ENCODE data around the gene NR2C1. TPM values are rescaled to one million over a fixed set of nuclear protein-coding genes. Genes with fewer than 3 reads are reported as not detected.

The NR2C1 gene
- total RNA-seq, 1 donor from 2014 or later = 70.2 TPM

GRCh38 chr12:94983321-94983720 lies 90.1 kb downstream of the NR2C1 start:
- no peak overlapping the region for H3K27ac Mint-ChIP-seq (ENCODE audit: unreplicated experiment)
- no peak for DNase-seq (ENCODE audit: low spot score)
- H3K9me3 Mint-ChIP-seq (ENCODE audit: unreplicated experiment) = no peaks in the 10 kb centered on the region
- peaks cover 3% of the 10 kb centered on the region for H3K4me1 Mint-ChIP-seq (ENCODE audit: unreplicated experiment)
- no peak overlapping the region for H3K4me3 Mint-ChIP-seq (ENCODE audit: unreplicated experiment)
- H3K36me3 Mint-ChIP-seq (ENCODE audit: low read depth, unreplicated experiment) = peaks cover 4% of the 10 kb centered on the region
- H3K27me3 Mint-ChIP-seq (ENCODE audit: unreplicated experiment) = no peaks in the 10 kb centered on the region
- TF ChIP-seq CTCF (IDR thresholded peaks at IDR 0.05; ENCODE audit: unreplicated experiment) = no peak

- Mint-ChIP-seq H3K4me1 (ENCODE audit: unreplicated experiment) (no peaks in the 10 kb centered on the region), H3K4me3 (ENCODE audit: unreplicated experiment) (no peak overlapping the region), H3K27ac (ENCODE audit: unreplicated experiment) (no peak overlapping the region), H3K27me3 (ENCODE audit: unreplicated experiment) (no peaks in the 10 kb centered on the region), H3K9me3 (ENCODE audit: unreplicated experiment) (no peaks in the 10 kb centered on the region), H3K36me3 (ENCODE audit: low read depth, unreplicated experiment) (peaks cover 4% of the 10 kb centered on the region)
- no peak for DNase-seq (ENCODE audit: low spot score)
- TF ChIP-seq CTCF (IDR thresholded peaks at IDR 0.05; ENCODE audit: unreplicated experiment) = no peak
Measured at GRCh38 chr12:94982456-94982855, 91.0 kb downstream of the NR2C1 start.

GRCh38 chr12:94980577-94980976 lies 92.8 kb downstream of the NR2C1 start:
- peaks cover 4% of the 10 kb centered on the region for H3K36me3 Mint-ChIP-seq (ENCODE audit: low read depth, unreplicated experiment)
- H3K4me1 Mint-ChIP-seq (ENCODE audit: unreplicated experiment) = no peaks in the 10 kb centered on the region
- DNase-seq (ENCODE audit: low spot score) = no peak
- H3K27me3 Mint-ChIP-seq (ENCODE audit: unreplicated experiment) = no peaks in the 10 kb centered on the region
- no peak overlapping the region for H3K27ac Mint-ChIP-seq (ENCODE audit: unreplicated experiment)
- no peak overlapping the region for H3K4me3 Mint-ChIP-seq (ENCODE audit: unreplicated experiment)
- no peaks in the 10 kb centered on the region for H3K9me3 Mint-ChIP-seq (ENCODE audit: unreplicated experiment)
- TF ChIP-seq CTCF (IDR thresholded peaks at IDR 0.05; ENCODE audit: unreplicated experiment) = no peak

GRCh38 chr12:94979941-94980340 lies 93.5 kb downstream of the NR2C1 start:
- TF ChIP-seq CTCF (IDR thresholded peaks at IDR 0.05; ENCODE audit: unreplicated experiment) = no peak
- peaks cover 4% of the 10 kb centered on the region for H3K36me3 Mint-ChIP-seq (ENCODE audit: low read depth, unreplicated experiment)
- H3K9me3 Mint-ChIP-seq (ENCODE audit: unreplicated experiment) = no peaks in the 10 kb centered on the region
- H3K27me3 Mint-ChIP-seq (ENCODE audit: unreplicated experiment) = no peaks in the 10 kb centered on the region
- H3K4me3 Mint-ChIP-seq (ENCODE audit: unreplicated experiment) = no peak overlapping the region
- no peaks in the 10 kb centered on the region for H3K4me1 Mint-ChIP-seq (ENCODE audit: unreplicated experiment)
- H3K27ac Mint-ChIP-seq (ENCODE audit: unreplicated experiment) = no peak overlapping the region
- no peak for DNase-seq (ENCODE audit: low spot score)

GRCh38 chr12:94977766-94978468 lies 95.5 kb downstream of the NR2C1 start:
- peaks cover 2% of the 10 kb centered on the region for H3K36me3 Mint-ChIP-seq (ENCODE audit: low read depth, unreplicated experiment)

More at GRCh38 chr12:94977766-94978468, 95.5 kb downstream of the NR2C1 start:
- H3K27ac Mint-ChIP-seq (ENCODE audit: unreplicated experiment) = no peak overlapping the region
- H3K4me3 Mint-ChIP-seq (ENCODE audit: unreplicated experiment) = no peak overlapping the region
- no peak for TF ChIP-seq CTCF (IDR thresholded peaks at IDR 0.05; ENCODE audit: unreplicated experiment)
- no peaks in the 10 kb centered on the region for H3K9me3 Mint-ChIP-seq (ENCODE audit: unreplicated experiment)
- H3K27me3 Mint-ChIP-seq (ENCODE audit: unreplicated experiment) = no peaks in the 10 kb centered on the region
- no peak for DNase-seq (ENCODE audit: low spot score)
- peaks cover 3% of the 10 kb centered on the region for H3K4me1 Mint-ChIP-seq (ENCODE audit: unreplicated experiment)

All from endothelial cell (in vitro differentiated cells).